GM10266 (cell line): ENCODE data around the gene RFTN1.
"Not testable (repeated sequence)": the region's sequence is repeated elsewhere in the genome, so short reads cannot be mapped to it uniquely, and the experiment has no call there.

Experiments used
- DNase-seq: peaks from one replicate; pipeline ENCODE4 v3.0.0; 2012; ENCODE audit errors: extremely low spot score
- TF ChIP-seq, protein P1 (sequence below): IDR thresholded peaks from 2 replicates; pipeline ENCODE4 v1.5.1; 2012; ENCODE audit warnings: mild to moderate bottlenecking, low read depth; ENCODE audit not compliant: control insufficient read depth, insufficient read depth; ENCODE audit errors: missing control alignments

The RFTN1 gene

GRCh38 chr3:16494094-16494493, 19.4 kb downstream of the RFTN1 start:
- DNase-seq = no peak
- TF ChIP-seq, protein P1, sequence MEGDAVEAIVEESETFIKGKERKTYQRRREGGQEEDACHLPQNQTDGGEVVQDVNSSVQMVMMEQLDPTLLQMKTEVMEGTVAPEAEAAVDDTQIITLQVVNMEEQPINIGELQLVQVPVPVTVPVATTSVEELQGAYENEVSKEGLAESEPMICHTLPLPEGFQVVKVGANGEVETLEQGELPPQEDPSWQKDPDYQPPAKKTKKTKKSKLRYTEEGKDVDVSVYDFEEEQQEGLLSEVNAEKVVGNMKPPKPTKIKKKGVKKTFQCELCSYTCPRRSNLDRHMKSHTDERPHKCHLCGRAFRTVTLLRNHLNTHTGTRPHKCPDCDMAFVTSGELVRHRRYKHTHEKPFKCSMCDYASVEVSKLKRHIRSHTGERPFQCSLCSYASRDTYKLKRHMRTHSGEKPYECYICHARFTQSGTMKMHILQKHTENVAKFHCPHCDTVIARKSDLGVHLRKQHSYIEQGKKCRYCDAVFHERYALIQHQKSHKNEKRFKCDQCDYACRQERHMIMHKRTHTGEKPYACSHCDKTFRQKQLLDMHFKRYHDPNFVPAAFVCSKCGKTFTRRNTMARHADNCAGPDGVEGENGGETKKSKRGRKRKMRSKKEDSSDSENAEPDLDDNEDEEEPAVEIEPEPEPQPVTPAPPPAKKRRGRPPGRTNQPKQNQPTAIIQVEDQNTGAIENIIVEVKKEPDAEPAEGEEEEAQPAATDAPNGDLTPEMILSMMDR = no peak

DNA sequence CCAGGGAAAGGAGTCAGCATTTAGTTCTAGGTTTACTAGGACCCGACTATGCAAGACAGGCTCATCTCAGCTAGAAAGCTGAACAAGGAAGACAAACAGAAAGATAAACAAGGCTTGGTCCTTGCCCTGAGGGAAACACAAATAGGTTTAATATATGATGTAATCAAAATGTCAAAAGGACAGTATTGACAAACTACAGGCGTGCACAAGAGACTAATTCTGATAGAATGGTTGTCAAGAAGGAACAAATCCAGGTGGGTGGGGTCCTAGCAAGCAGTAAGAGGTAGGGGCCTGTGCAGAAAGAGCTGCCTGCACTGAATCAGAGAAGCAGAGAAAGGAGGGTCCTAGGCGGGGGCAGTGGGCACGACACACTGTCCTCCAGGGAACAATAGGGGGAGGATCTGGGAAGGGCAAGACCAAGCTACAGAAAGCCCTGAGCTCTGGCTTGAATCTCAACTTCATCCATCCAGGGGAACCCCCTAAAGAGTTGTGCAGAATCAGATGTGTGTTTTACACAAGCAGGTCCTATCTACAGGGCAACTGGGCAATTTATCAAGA, 23.4 kb downstream of the RFTN1 start:
- DNase-seq = no peak
- TF ChIP-seq, protein P1 = no peak

GRCh38 chr3:16489326-16490061, 24.0 kb downstream of the RFTN1 start:
- DNase-seq = not testable (repeated sequence)

DNA sequence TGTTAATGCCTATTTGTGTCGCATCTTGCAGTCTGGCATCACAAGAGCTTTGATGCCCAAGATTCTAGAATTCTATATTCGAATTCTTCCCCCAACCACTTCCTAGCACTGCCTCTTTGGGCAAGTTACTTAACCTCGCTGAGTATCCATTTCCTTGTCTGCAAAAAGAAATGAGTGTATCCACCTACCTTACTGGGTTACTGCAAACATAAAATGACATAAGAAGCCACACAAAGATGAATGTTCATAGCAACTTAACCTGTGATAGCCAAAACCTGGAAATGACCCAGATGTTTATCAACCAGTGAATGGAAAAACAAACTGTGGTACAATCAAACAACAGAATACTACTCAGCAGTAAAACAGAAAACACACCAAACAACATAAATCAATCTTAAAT, 24.9 kb downstream of the RFTN1 start:
- DNase-seq = no peak

DNA sequence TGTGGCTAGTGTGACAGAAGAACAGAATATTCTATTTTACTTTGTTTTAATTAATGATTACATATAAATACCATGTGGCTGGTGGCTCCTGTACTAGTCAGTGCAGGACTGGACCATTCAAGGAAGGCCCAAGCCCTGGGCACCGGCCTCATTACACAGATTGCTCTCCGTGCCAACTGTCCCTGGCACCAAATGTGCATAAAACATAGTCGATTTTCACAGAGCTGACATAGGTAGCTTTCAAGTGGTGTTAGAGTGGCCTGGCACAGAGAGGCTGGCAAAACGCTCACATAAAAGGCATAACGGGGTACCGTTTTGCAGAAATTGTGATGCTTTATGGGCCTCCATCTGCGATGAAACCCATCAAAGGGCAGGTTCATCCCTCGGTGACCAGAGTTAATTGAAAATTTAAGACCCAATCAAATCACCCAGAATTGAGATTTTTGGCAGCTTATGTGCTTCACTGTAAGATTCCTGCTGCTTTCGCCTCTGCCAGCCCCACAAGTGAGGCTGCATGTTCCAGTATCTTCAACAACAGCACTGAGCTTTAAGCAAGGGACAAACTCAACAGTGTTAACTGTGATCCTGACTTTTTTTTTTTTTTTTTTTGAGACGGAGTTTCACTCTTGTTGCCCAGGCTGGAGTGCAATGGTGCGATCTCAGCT, 25.9 kb downstream of the RFTN1 start:
- no peak for DNase-seq

More for the DNA sequence above, 24.9 kb downstream of the RFTN1 start:
- TF ChIP-seq, protein P1 = no peak

DNA sequence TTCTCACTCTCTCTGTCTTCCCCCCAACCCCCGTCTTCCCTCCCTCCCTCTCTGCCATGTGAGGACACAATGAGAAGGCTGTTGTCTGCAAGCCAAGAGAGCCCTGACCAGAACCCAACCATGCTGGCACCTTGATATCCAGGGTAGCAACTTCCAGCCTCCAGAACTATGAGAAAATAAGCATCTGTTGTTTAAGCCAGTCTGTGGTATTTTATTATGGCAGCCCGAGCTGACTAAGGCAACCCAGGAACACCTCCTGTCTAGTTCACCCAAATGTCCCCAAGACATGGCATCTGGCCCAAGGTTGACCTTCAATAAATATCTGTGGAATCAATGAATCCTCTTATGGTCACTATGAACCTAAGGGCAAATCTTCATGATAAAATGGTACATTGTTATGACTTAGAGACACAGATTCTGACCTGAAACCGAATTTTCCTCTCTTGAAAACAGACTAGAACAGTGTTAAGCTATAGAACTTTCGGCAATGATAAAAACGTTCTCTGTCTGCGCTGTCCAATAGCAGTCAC, 26.5 kb downstream of the RFTN1 start:
- TF ChIP-seq, protein P1 = no peak
- no peak for DNase-seq

More for the DNA sequence above, 25.9 kb downstream of the RFTN1 start:
- TF ChIP-seq, protein P1 = no peak

GRCh38 chr3:16486201-16486600, 27.3 kb downstream of the RFTN1 start:
- DNase-seq = no peak
- TF ChIP-seq, protein P1 = no peak
